Glutamatergic neuron (in vitro differentiated cells): Measurements from ENCODE around the gene TMEM45A. TPM values are rescaled to one million over a fixed set of nuclear protein-coding genes. Genes with fewer than 3 reads are reported as not detected.

Experiments used
- total RNA-seq: library from RNA; stranded (reverse); fragmentation: NEBNext Ultra II Directional; extraction: Animal tissue kit (Norgen Biotek cat#: 25700); gene quantifications from one replicate; pipeline ENCODE4 v1.2.1, GENCODE V29; 2021; ENCODE audit not compliant: unreplicated experiment

Gene TMEM45A
- total RNA-seq, 1 donor from 2014 or later = 0.61 TPM

Other genes starting within 250 kb of the TMEM45A start
- gene TBC1D23, start 231.6 kb upstream of the TMEM45A start, total RNA-seq = 33.2 TPM
- 39.6 TPM for gene NIT2, start 157.9 kb upstream of the TMEM45A start, total RNA-seq
- gene TOMM70, start 91.5 kb upstream of the TMEM45A start, total RNA-seq = 34.7 TPM
- gene LNP1, start 91.1 kb upstream of the TMEM45A start, total RNA-seq = 2.0 TPM
- gene ADGRG7, start 117.0 kb downstream of the TMEM45A start, total RNA-seq = not detected
- gene TFG, start 216.9 kb downstream of the TMEM45A start, total RNA-seq = 75.0 TPM